ENCODE data around the gene SELENON. TPM values are rescaled to one million over a fixed set of nuclear protein-coding genes. Genes with fewer than 3 reads are reported as not detected.

SELENON gene
- polyA plus RNA-seq, 3 donors, result 1.5 to 31.5 (median 3.5) TPM

DNA sequence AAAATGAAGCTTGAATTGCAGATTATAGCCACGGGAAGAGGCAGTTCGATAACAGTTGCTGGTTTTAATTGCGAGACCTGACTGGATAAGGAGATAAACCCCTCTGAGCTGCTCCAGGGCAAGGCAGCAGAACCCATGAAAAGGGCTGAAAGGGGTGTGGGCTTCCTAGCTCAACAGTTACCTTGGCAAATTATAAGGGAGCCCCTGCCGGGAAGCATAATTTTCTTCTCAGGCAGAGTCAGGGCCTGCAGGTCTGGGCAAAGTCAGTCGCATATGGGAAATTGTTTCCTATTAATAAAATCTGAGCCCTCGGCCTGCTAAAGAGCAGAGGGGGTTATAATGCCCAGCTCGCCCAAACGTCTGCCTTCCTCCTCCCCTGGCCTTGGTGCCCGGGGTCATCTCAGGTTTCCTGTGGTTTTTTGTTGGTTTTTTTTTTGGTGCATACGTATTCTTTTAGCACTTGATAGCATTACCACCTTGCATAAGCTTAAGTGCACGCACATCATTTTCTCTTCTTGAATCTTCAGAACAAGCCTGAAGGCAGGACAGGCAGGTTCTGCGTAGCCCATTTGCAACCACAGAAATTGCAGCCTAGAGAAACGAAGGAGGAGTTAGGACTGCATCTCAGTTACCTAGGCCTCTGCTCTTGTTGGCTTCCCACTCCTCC lies 33.9 kb upstream of the SELENON start:
- H3K9me3 ChIP-seq (replicated peaks in 1 of 2; ENCODE audit: control insufficient read depth in 1 of 2, insufficient read depth in 1 of 2, low read length in 2 of 2), result no peaks in the 10 kb centered on the region
- Mint-ChIP-seq H3K4me3 (no peak overlapping the region), H3K36me3 (peaks cover 22 to 34% of the 10 kb centered on the region in 2 donors), H3K9me3 (no peaks in the 10 kb centered on the region), H3K27me3 (ENCODE audit: low read depth in 3 of 3) (peaks cover 0 to 8% (median 2%) of the 10 kb centered on the region in 3 donors), H3K4me1 (peaks cover 12% of the 10 kb centered on the region), H3K27ac (no peak overlapping the region)
- TF ChIP-seq CTCF (IDR thresholded peaks at IDR 0.05), result no peak
- no peak overlapping the region for H3K9ac ChIP-seq (ENCODE audit: insufficient read depth, low read length, poor library complexity, severe bottlenecking)
- H3K79me2 ChIP-seq (ENCODE audit: insufficient read depth, low read length), result no peaks in the 10 kb centered on the region
- no peaks in the 10 kb centered on the region for H4K20me1 ChIP-seq (ENCODE audit: insufficient read depth, low read length)
- H3K4me1 ChIP-seq (ENCODE audit: control insufficient read depth in 1 of 2, insufficient read depth in 2 of 2, low read length in 2 of 2), result no peaks in the 10 kb centered on the region
- H3K4me2 ChIP-seq (replicated peaks; ENCODE audit: extremely low read depth, low read length, poor library complexity, severe bottlenecking), result no peak overlapping the region
- DNase-seq, result no peak
- no peak overlapping the region for H2AFZ ChIP-seq (ENCODE audit: insufficient read depth, low read depth, low read length, poor library complexity, severe bottlenecking)
- intact Hi-C loops (cut with micrococcal nuclease), result no loop called here
- 55% methylated on average over 7 of the region's 13 CpGs for WGBS (ENCODE audit: insufficient coverage)
- peaks cover 3 to 22% of the 10 kb centered on the region in 2 donors for H3K36me3 ChIP-seq (replicated peaks in 1 of 2; ENCODE audit: control insufficient read depth in 1 of 2, insufficient read depth in 2 of 2, low read length in 2 of 2)
- no peak overlapping the region for H3K4me3 ChIP-seq (replicated peaks in 1 of 3; ENCODE audit: low read depth in 2 of 3, low read length in 3 of 3)
- H3K27me3 ChIP-seq (ENCODE audit: control insufficient read depth in 2 of 2, insufficient read depth in 2 of 2, low read length in 2 of 2), result no peaks in the 10 kb centered on the region
- H3K27ac ChIP-seq (ENCODE audit: low read depth in 1 of 2, low read length in 2 of 2), result no peak overlapping the region

DNA sequence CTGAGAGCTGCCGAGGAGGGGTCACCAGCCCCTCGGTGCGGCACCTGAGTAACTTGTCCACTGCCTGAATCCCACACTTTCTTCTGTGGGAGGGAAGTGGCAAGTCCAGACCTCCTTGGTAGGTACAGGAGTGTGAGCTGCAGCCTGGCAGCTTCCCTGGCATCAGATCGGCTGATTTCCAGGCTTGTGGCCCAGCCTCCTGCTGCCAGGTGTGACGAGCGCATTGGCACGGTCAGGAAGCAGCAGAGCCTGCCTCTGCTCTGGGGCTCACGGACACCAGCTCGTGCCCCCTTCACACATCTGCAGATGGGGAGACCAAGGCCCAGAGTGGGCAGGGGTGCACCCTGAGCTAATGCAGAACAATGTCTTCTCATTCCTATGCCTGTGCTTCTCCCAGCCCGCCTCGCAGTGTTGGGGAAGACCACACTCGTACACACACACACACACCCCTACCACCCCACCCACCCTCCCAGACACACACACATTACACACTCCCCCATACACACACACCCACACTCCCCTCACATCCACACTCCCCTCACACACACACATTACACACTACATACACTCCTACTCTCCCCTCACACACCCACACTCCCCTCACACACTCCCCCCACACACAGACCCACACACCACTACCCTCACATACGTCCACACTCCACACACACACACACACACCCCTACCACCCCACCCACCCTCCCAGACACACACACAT lies 33.1 kb upstream of the SELENON start:
- intact Hi-C loops (cut with micrococcal nuclease), result no loop called here
- no peaks in the 10 kb centered on the region for H3K79me2 ChIP-seq (ENCODE audit: insufficient read depth, low read length)
- H3K4me2 ChIP-seq (replicated peaks; ENCODE audit: extremely low read depth, low read length, poor library complexity, severe bottlenecking), result no peak overlapping the region
- H3K4me3 Mint-ChIP-seq, result no peak overlapping the region
- H3K4me1 ChIP-seq (ENCODE audit: control insufficient read depth in 1 of 2, insufficient read depth in 2 of 2, low read length in 2 of 2), result no peaks in the 10 kb centered on the region
- H3K27ac ChIP-seq (ENCODE audit: low read depth in 1 of 2, low read length in 2 of 2), result no peak overlapping the region
- no peak overlapping the region for H3K4me3 ChIP-seq (replicated peaks in 1 of 3; ENCODE audit: low read depth in 2 of 3, low read length in 3 of 3)
- WGBS (ENCODE audit: insufficient coverage), result 92% methylated on average over 7 of the region's 13 CpGs
- no peak overlapping the region for H3K27ac Mint-ChIP-seq
- peaks cover 20% of the 10 kb centered on the region for H3K4me1 Mint-ChIP-seq
- H3K9ac ChIP-seq (ENCODE audit: insufficient read depth, low read length, poor library complexity, severe bottlenecking), result no peak overlapping the region
- H3K36me3 Mint-ChIP-seq, result peaks cover 28 to 40% of the 10 kb centered on the region in 2 donors
- no peak overlapping the region for H2AFZ ChIP-seq (ENCODE audit: insufficient read depth, low read depth, low read length, poor library complexity, severe bottlenecking)
- DNase-seq, result no peak
- no peaks in the 10 kb centered on the region for H3K9me3 Mint-ChIP-seq
- no peaks in the 10 kb centered on the region for H3K27me3 ChIP-seq (ENCODE audit: control insufficient read depth in 2 of 2, insufficient read depth in 2 of 2, low read length in 2 of 2)
- no peak for TF ChIP-seq CTCF (IDR thresholded peaks at IDR 0.05)
- peaks cover 2 to 17% (median 5%) of the 10 kb centered on the region in 3 donors for H3K27me3 Mint-ChIP-seq (ENCODE audit: low read depth in 3 of 3)
- peaks cover 4 to 26% of the 10 kb centered on the region in 2 donors for H3K36me3 ChIP-seq (replicated peaks in 1 of 2; ENCODE audit: control insufficient read depth in 1 of 2, insufficient read depth in 2 of 2, low read length in 2 of 2)
- no peaks in the 10 kb centered on the region for H3K9me3 ChIP-seq (replicated peaks in 1 of 2; ENCODE audit: control insufficient read depth in 1 of 2, insufficient read depth in 1 of 2, low read length in 2 of 2)
- H4K20me1 ChIP-seq (ENCODE audit: insufficient read depth, low read length), result no peaks in the 10 kb centered on the region
